Measurements from ENCODE around the gene SIRT1.

DNA sequence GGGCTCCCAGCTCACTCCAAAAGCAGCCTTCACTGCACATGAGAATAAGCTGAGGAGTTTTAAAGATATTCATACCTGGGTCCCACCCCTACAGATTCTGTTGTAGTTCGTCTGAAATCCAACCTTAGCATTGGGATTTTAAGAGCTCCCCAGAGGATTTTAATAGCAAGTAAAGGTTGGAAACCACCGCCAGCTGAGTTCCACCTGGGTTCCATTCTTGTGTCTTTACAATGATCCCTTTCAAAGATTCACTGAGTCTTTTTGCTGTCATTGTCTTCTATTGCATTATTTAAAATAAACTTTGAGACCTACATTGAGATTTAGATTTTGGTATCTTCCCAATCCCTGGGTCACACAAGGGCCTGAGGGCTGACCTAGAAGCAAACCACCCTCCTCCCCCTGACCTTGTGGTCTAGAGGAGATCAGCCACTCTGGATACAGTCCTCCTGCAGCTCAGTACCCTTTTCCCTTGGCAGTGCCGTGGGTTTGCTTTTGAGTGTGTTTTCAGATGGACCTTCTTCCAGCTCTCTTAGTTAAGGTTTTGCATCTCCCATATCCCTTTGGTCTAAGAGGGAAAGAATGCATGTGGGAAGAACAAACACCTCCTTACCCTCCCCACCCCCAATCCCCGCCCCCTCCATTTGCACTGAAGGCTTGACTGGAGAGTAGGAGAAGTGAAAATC lies 22.6 kb upstream of the SIRT1 start:
- TF ChIP-seq JUN (CRISPR knock-in tag; IDR thresholded peaks at IDR 0.05) (no peak), CREM (CRISPR knock-in tag; IDR thresholded peaks at IDR 0.05) (no peak), ZNF263 (CRISPR knock-in tag; IDR thresholded peaks at IDR 0.05; ENCODE audit: low read depth) (no peak), GABPB1 (CRISPR knock-in tag; IDR thresholded peaks at IDR 0.05) (no peak), CREB1 (CRISPR knock-in tag; IDR thresholded peaks at IDR 0.05) (no peak)
- TF ChIP-seq, protein P1, sequence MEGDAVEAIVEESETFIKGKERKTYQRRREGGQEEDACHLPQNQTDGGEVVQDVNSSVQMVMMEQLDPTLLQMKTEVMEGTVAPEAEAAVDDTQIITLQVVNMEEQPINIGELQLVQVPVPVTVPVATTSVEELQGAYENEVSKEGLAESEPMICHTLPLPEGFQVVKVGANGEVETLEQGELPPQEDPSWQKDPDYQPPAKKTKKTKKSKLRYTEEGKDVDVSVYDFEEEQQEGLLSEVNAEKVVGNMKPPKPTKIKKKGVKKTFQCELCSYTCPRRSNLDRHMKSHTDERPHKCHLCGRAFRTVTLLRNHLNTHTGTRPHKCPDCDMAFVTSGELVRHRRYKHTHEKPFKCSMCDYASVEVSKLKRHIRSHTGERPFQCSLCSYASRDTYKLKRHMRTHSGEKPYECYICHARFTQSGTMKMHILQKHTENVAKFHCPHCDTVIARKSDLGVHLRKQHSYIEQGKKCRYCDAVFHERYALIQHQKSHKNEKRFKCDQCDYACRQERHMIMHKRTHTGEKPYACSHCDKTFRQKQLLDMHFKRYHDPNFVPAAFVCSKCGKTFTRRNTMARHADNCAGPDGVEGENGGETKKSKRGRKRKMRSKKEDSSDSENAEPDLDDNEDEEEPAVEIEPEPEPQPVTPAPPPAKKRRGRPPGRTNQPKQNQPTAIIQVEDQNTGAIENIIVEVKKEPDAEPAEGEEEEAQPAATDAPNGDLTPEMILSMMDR (IDR thresholded peaks at IDR 0.05): no peak
- TF ChIP-seq, protein P2, sequence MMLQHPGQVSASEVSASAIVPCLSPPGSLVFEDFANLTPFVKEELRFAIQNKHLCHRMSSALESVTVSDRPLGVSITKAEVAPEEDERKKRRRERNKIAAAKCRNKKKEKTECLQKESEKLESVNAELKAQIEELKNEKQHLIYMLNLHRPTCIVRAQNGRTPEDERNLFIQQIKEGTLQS (CRISPR knock-in tag; conservative IDR thresholded peaks at IDR 0.05): no peak
- TF ChIP-seq, protein P3, sequence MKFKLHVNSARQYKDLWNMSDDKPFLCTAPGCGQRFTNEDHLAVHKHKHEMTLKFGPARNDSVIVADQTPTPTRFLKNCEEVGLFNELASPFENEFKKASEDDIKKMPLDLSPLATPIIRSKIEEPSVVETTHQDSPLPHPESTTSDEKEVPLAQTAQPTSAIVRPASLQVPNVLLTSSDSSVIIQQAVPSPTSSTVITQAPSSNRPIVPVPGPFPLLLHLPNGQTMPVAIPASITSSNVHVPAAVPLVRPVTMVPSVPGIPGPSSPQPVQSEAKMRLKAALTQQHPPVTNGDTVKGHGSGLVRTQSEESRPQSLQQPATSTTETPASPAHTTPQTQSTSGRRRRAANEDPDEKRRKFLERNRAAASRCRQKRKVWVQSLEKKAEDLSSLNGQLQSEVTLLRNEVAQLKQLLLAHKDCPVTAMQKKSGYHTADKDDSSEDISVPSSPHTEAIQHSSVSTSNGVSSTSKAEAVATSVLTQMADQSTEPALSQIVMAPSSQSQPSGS (CRISPR knock-in tag; IDR thresholded peaks at IDR 0.05; ENCODE audit: borderline replicate concordance, low read depth): no peak
- TF ChIP-seq, protein P4, sequence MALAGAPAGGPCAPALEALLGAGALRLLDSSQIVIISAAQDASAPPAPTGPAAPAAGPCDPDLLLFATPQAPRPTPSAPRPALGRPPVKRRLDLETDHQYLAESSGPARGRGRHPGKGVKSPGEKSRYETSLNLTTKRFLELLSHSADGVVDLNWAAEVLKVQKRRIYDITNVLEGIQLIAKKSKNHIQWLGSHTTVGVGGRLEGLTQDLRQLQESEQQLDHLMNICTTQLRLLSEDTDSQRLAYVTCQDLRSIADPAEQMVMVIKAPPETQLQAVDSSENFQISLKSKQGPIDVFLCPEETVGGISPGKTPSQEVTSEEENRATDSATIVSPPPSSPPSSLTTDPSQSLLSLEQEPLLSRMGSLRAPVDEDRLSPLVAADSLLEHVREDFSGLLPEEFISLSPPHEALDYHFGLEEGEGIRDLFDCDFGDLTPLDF (CRISPR knock-in tag; IDR thresholded peaks at IDR 0.05): no peak

All from WTC11 (cell line).